Measurements from ENCODE around the gene SLC25A30.
"Not testable (repeated sequence)": the region's sequence is repeated elsewhere in the genome, so short reads cannot be mapped to it uniquely, and the experiment has no call there.

SLC25A30 gene

GRCh38 chr13:45381196-45381595 is 37.0 kb downstream of the SLC25A30 start:
- H3K79me2 ChIP-seq (ENCODE audit: low read length) = no peaks in the 10 kb centered on the region
- H3K9ac ChIP-seq (ENCODE audit: low read length) = no peak overlapping the region
- H4K20me1 ChIP-seq (ENCODE audit: insufficient read depth, low read length) = no peaks in the 10 kb centered on the region
- H2AFZ ChIP-seq (ENCODE audit: low read depth, low read length) = no peak overlapping the region
- no peaks in the 10 kb centered on the region for H3K4me1 ChIP-seq (ENCODE audit: low read length)
- TF ChIP-seq, protein P1, sequence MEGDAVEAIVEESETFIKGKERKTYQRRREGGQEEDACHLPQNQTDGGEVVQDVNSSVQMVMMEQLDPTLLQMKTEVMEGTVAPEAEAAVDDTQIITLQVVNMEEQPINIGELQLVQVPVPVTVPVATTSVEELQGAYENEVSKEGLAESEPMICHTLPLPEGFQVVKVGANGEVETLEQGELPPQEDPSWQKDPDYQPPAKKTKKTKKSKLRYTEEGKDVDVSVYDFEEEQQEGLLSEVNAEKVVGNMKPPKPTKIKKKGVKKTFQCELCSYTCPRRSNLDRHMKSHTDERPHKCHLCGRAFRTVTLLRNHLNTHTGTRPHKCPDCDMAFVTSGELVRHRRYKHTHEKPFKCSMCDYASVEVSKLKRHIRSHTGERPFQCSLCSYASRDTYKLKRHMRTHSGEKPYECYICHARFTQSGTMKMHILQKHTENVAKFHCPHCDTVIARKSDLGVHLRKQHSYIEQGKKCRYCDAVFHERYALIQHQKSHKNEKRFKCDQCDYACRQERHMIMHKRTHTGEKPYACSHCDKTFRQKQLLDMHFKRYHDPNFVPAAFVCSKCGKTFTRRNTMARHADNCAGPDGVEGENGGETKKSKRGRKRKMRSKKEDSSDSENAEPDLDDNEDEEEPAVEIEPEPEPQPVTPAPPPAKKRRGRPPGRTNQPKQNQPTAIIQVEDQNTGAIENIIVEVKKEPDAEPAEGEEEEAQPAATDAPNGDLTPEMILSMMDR (IDR thresholded peaks at IDR 0.05; ENCODE audit: low read depth, low read length) = no peak
- TF ChIP-seq EZH2phosphoT487 (IDR thresholded peaks at IDR 0.05; ENCODE audit: low read depth) = no peak
- H3K9me3 ChIP-seq (ENCODE audit: insufficient read depth, low read length) = no peaks in the 10 kb centered on the region
- H3K27me3 ChIP-seq (ENCODE audit: low read depth, low read length) = no peaks in the 10 kb centered on the region
- no peak overlapping the region for H3K4me3 ChIP-seq (ENCODE audit: low read length)
- H3K4me2 ChIP-seq (ENCODE audit: low read length) = no peak overlapping the region
- no peaks in the 10 kb centered on the region for H3K36me3 ChIP-seq (replicated peaks; ENCODE audit: low read depth, low read length)
- H3K27ac ChIP-seq (ENCODE audit: low read length) = no peak overlapping the region

DNA sequence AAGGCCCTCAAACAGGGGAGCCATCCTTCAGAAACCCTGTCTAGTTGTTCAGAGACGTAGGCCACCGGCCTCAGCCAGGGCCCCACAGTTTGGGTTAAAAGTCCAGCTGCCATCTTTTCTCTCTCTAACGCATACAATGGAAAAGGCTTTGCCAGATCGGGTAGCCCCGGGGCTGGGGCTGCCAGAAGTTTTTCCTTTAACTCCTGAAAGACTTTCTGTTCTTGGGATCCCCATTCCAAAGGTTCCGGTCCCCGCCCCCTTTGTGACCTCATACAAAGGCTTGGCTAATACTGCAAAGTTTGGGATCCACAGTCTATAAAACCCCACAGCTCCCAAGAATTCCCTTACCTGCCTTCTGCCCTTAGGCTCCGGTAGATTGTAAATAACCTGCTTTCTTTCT is 37.5 kb downstream of the SLC25A30 start:
- not testable (repeated sequence) for H3K4me3 ChIP-seq (ENCODE audit: low read length); H2AFZ ChIP-seq (ENCODE audit: low read depth, low read length); H3K9ac ChIP-seq (ENCODE audit: low read length); H4K20me1 ChIP-seq (ENCODE audit: insufficient read depth, low read length); H3K79me2 ChIP-seq (ENCODE audit: low read length); H3K4me2 ChIP-seq (ENCODE audit: low read length); H3K36me3 ChIP-seq (replicated peaks; ENCODE audit: low read depth, low read length); H3K27ac ChIP-seq (ENCODE audit: low read length); H3K9me3 ChIP-seq (ENCODE audit: insufficient read depth, low read length); H3K27me3 ChIP-seq (ENCODE audit: low read depth, low read length); H3K4me1 ChIP-seq (ENCODE audit: low read length)

GRCh38 chr13:45379516-45379915 is 38.7 kb downstream of the SLC25A30 start:
- not testable (repeated sequence) for H3K27ac ChIP-seq (ENCODE audit: low read length); H3K4me1 ChIP-seq (ENCODE audit: low read length); H3K9ac ChIP-seq (ENCODE audit: low read length); H3K4me3 ChIP-seq (ENCODE audit: low read length); H3K4me2 ChIP-seq (ENCODE audit: low read length); H3K36me3 ChIP-seq (replicated peaks; ENCODE audit: low read depth, low read length); H3K79me2 ChIP-seq (ENCODE audit: low read length); H3K27me3 ChIP-seq (ENCODE audit: low read depth, low read length); H2AFZ ChIP-seq (ENCODE audit: low read depth, low read length); H3K9me3 ChIP-seq (ENCODE audit: insufficient read depth, low read length); H4K20me1 ChIP-seq (ENCODE audit: insufficient read depth, low read length)

GRCh38 chr13:45378786-45379185 is 39.4 kb downstream of the SLC25A30 start:
- H2AFZ ChIP-seq (ENCODE audit: low read depth, low read length); H3K9me3 ChIP-seq (ENCODE audit: insufficient read depth, low read length); H3K27me3 ChIP-seq (ENCODE audit: low read depth, low read length); H3K27ac ChIP-seq (ENCODE audit: low read length); H3K4me3 ChIP-seq (ENCODE audit: low read length); H3K4me1 ChIP-seq (ENCODE audit: low read length); H3K9ac ChIP-seq (ENCODE audit: low read length); H3K36me3 ChIP-seq (replicated peaks; ENCODE audit: low read depth, low read length); H3K79me2 ChIP-seq (ENCODE audit: low read length); H4K20me1 ChIP-seq (ENCODE audit: insufficient read depth, low read length); H3K4me2 ChIP-seq (ENCODE audit: low read length): not testable (repeated sequence)

GRCh38 chr13:45377314-45377713 is 40.9 kb downstream of the SLC25A30 start:
- not testable (repeated sequence) for H3K9ac ChIP-seq (ENCODE audit: low read length); H3K36me3 ChIP-seq (replicated peaks; ENCODE audit: low read depth, low read length); H3K4me2 ChIP-seq (ENCODE audit: low read length); H3K27ac ChIP-seq (ENCODE audit: low read length); H3K9me3 ChIP-seq (ENCODE audit: insufficient read depth, low read length); H4K20me1 ChIP-seq (ENCODE audit: insufficient read depth, low read length); H3K4me1 ChIP-seq (ENCODE audit: low read length); H3K27me3 ChIP-seq (ENCODE audit: low read depth, low read length); H3K79me2 ChIP-seq (ENCODE audit: low read length); H2AFZ ChIP-seq (ENCODE audit: low read depth, low read length); H3K4me3 ChIP-seq (ENCODE audit: low read length)

DNA sequence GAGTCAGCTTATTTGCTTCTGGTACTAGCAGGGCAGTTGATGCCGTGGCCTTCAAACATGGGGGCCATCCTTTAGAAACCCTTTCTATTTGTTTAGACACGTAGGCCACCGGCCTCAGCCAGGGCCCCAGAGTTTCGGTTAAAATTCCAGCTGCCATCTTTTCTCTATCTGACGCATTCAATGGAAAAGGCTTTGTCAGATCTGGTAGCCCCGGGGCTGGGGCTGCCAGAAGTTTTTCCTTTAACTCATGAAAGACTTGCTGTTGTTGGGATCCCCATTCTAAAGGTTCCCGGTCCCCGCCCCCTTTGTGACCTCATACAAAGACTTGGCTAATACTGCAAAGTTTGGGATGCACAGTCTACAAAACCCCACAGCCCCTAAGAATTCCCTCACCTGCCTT is 41.5 kb downstream of the SLC25A30 start:
- H3K4me1 ChIP-seq (ENCODE audit: low read length); H4K20me1 ChIP-seq (ENCODE audit: insufficient read depth, low read length); H3K4me2 ChIP-seq (ENCODE audit: low read length); H3K36me3 ChIP-seq (replicated peaks; ENCODE audit: low read depth, low read length); H3K4me3 ChIP-seq (ENCODE audit: low read length); H2AFZ ChIP-seq (ENCODE audit: low read depth, low read length); H3K27ac ChIP-seq (ENCODE audit: low read length); H3K9me3 ChIP-seq (ENCODE audit: insufficient read depth, low read length); H3K27me3 ChIP-seq (ENCODE audit: low read depth, low read length); H3K9ac ChIP-seq (ENCODE audit: low read length); H3K79me2 ChIP-seq (ENCODE audit: low read length): not testable (repeated sequence)
